SK-N-MC (cell line): Measurements from ENCODE around the gene TNFRSF14.

Experiments used
- DNase-seq: peaks from one replicate; pipeline ENCODE4 v3.0.0-alpha.2; 2011; ENCODE audit warnings: low read depth, low spot score
- H3K27ac ChIP-seq: fragments of 200-600 bp; sonication (generic); 2 replicates; pipeline ENCODE4 v1.5.1; 2016; ENCODE audit warnings: mixed run types
- H3K36me3 ChIP-seq: fragments of 200-600 bp; sonication (generic); 2 replicates; pipeline ENCODE4 v1.6.1; 2017; ENCODE audit warnings: antibody characterized with exemption, low read length, mixed read lengths; ENCODE audit not compliant: insufficient read depth
- H3K4me3 ChIP-seq: fragments of 200-600 bp; sonication (generic); 2 replicates; pipeline ENCODE4 v1.5.1; 2016
- H3K9ac ChIP-seq: fragments of 200-600 bp; sonication (generic); 2 replicates; pipeline ENCODE4 v1.8.0; 2017; ENCODE audit warnings: mixed run types, mixed read lengths; ENCODE audit not compliant: insufficient read length
- H3K9me3 ChIP-seq: fragments of 200-600 bp; sonication (generic); 2 replicates; pipeline ENCODE4 v1.6.1; 2017; ENCODE audit warnings: low read depth, mild to moderate bottlenecking, antibody characterized with exemption, low read length, moderate library complexity, mixed read lengths
- EZH2 ChIP-seq: fragments of 200-600 bp; sonication (generic); IDR thresholded peaks from one replicate; pipeline ENCODE4 v1.6.1; 2017; ENCODE audit warnings: antibody characterized with exemption
- FOXP2 ChIP-seq: optimal IDR thresholded peaks from 2 replicates; pipeline ENCODE3; 2011; ENCODE audit warnings: mild to moderate bottlenecking, moderate library complexity; ENCODE audit not compliant: insufficient read depth; ENCODE audit errors: extremely low read length, control extremely low read depth
- POLR2AphosphoS5 ChIP-seq: IDR thresholded peaks from 2 replicates; pipeline ENCODE4 v1.6.1; 2012; ENCODE audit warnings: mild to moderate bottlenecking, low read depth, low read length, borderline replicate concordance

The TNFRSF14 gene

GRCh38 chr1:2595812-2596529 is 39.8 kb downstream of the TNFRSF14 start:
- no peak overlapping the region for H3K27ac ChIP-seq
- no peak for TF ChIP-seq POLR2AphosphoS5
- no peak for TF ChIP-seq FOXP2
- TF ChIP-seq EZH2 = no peak
- no peaks in the 10 kb centered on the region for H3K36me3 ChIP-seq
- H3K9me3 ChIP-seq = 0 out of 2 replicates have a peak, but pooled peaks cover 4% of the 10 kb centered on the region
- no peak overlapping the region for H3K4me3 ChIP-seq
- no peak for DNase-seq
- H3K9ac ChIP-seq = no peak overlapping the region

- no peak for TF ChIP-seq EZH2
- no peak overlapping the region for H3K9ac ChIP-seq
- H3K4me3 ChIP-seq = no peak overlapping the region
- no peak for DNase-seq
- no peak overlapping the region for H3K27ac ChIP-seq
- H3K9me3 ChIP-seq = 0 out of 2 replicates have a peak, but pooled peaks cover 4% of the 10 kb centered on the region
- no peaks in the 10 kb centered on the region for H3K36me3 ChIP-seq
Observed at GRCh38 chr1:2596530-2597333, 40.6 kb downstream of the TNFRSF14 start.

GRCh38 chr1:2597441-2598328 is 41.5 kb downstream of the TNFRSF14 start:
- H3K9me3 ChIP-seq = 0 out of 2 replicates have a peak, but pooled peaks cover 4% of the 10 kb centered on the region

GRCh38 chr1:2598329-2598931 is 42.3 kb downstream of the TNFRSF14 start:
- no peak overlapping the region for H3K4me3 ChIP-seq

More at GRCh38 chr1:2597441-2598328, 41.5 kb downstream of the TNFRSF14 start:
- Histone ChIP-seq H3K27ac (no peak overlapping the region), H3K9ac (no peak overlapping the region), H3K4me3 (no peak overlapping the region), H3K36me3 (no peaks in the 10 kb centered on the region)
- no peak for DNase-seq
- TF ChIP-seq EZH2 (no peak), POLR2AphosphoS5 (no peak), FOXP2 (no peak)

GRCh38 chr1:2601721-2602303 is 45.6 kb downstream of the TNFRSF14 start:
- H3K9ac ChIP-seq = no peak overlapping the region
- no peak for DNase-seq
- no peaks in the 10 kb centered on the region for H3K36me3 ChIP-seq
- TF ChIP-seq FOXP2 (no peak), EZH2 (no peak), POLR2AphosphoS5 (no peak)
- H3K4me3 ChIP-seq = no peak overlapping the region
- no peak overlapping the region for H3K27ac ChIP-seq
- 0 out of 2 replicates have a peak, but pooled peaks cover 4% of the 10 kb centered on the region for H3K9me3 ChIP-seq

More at GRCh38 chr1:2598329-2598931, 42.3 kb downstream of the TNFRSF14 start:
- Histone ChIP-seq H3K27ac (no peak overlapping the region), H3K9me3 (0 out of 2 replicates have a peak, but pooled peaks cover 4% of the 10 kb centered on the region), H3K36me3 (no peaks in the 10 kb centered on the region), H3K9ac (no peak overlapping the region)
- no peak for DNase-seq
- no peak for TF ChIP-seq FOXP2

GRCh38 chr1:2602311-2602835 is 46.2 kb downstream of the TNFRSF14 start:
- Histone ChIP-seq H3K27ac (no peak overlapping the region), H3K9me3 (0 out of 2 replicates have a peak, but pooled peaks cover 4% of the 10 kb centered on the region), H3K4me3 (no peak overlapping the region), H3K9ac (no peak overlapping the region), H3K36me3 (no peaks in the 10 kb centered on the region)
- TF ChIP-seq FOXP2 (no peak), EZH2 (no peak), POLR2AphosphoS5 (no peak)
- DNase-seq = no peak

- H3K36me3 ChIP-seq = no peaks in the 10 kb centered on the region
- H3K9ac ChIP-seq = no peak overlapping the region
- no peak for DNase-seq
- no peak overlapping the region for H3K4me3 ChIP-seq
- H3K9me3 ChIP-seq = 0 out of 2 replicates have a peak, but pooled peaks cover 4% of the 10 kb centered on the region
- H3K27ac ChIP-seq = no peak overlapping the region
- TF ChIP-seq FOXP2 (no peak), POLR2AphosphoS5 (no peak), EZH2 (no peak)
Observed at GRCh38 chr1:2602866-2603520, 46.8 kb downstream of the TNFRSF14 start.
